ENCODE data around the gene MAN1B1. TPM values are rescaled to one million over a fixed set of nuclear protein-coding genes. Genes with fewer than 3 reads are reported as not detected.
A peak's percentile ranks its signal among the peaks of the same experiment; 100 is the strongest.

The MAN1B1 gene
- total RNA-seq, 1 donor from 2014 or later = 59.8 TPM

DNA sequence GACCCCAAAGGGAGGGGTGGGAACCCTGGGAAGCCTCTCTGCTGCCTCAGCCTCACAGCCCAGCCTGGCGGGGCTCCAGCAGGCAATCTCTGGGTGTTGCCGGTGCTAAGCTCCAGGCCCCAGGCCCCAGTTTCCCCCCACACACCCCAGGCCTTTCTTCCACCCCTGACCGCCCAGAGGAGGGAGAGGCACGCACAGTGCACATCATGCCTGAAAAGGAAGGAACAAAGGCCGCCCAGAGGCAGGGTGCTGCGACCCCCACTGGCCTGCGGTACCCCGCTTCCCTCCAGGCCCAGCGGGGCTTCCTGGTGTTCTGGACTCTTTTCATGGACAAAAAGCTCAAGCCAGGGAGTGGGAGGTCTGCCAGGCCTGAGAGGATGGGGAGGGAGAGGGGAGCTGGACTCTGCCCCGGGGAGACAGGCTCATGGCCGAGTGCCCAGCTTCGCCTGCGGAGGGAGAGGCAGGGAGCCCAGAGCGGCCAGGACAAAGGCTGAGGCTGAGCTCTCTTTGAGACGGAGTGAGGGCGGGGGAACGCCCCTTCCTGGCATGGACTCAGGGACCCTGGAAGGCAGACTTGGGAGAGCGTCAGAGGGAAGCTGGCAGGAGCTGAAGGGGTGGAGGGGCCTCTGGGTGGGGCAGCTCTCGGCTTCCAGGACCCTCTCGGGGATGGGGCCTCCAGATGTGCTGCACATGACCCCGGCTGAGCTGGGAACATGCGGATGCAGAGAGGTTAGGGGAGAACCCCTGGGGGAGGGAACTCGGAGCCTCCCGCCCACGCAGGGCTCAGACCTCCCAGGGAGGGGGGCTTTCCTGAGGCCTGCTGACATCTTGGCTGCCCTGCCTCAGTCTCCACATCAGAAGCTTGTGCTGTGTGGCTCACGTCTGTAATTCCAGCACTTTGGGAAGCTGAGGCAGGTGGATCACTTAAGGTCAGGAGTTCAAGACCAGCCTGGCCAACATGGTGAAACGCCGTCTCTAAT lies 31.1 kb upstream of the MAN1B1 start:
- Mint-ChIP-seq H3K4me1 (ENCODE audit: low read depth, unreplicated experiment) (peaks cover 2% of the 10 kb centered on the region), H3K9me3 (ENCODE audit: unreplicated experiment) (peaks cover 4% of the 10 kb centered on the region), H3K4me3 (ENCODE audit: unreplicated experiment) (no peak overlapping the region), H3K36me3 (ENCODE audit: unreplicated experiment) (no peaks in the 10 kb centered on the region), H3K27me3 (ENCODE audit: unreplicated experiment) (peaks cover 13% of the 10 kb centered on the region), H3K27ac (ENCODE audit: unreplicated experiment) (no peak overlapping the region)
- TF ChIP-seq CTCF (IDR thresholded peaks at IDR 0.05; ENCODE audit: partially characterized antibody, unreplicated experiment) = no peak
- DNase-seq = no peak

GRCh38 chr9:137056739-137057415 lies 29.9 kb upstream of the MAN1B1 start:
- TF ChIP-seq CTCF (IDR thresholded peaks at IDR 0.05; ENCODE audit: partially characterized antibody, unreplicated experiment) = no peak
- Mint-ChIP-seq H3K4me1 (ENCODE audit: low read depth, unreplicated experiment) (peaks cover 2% of the 10 kb centered on the region), H3K4me3 (ENCODE audit: unreplicated experiment) (no peak overlapping the region), H3K9me3 (ENCODE audit: unreplicated experiment) (peaks cover 4% of the 10 kb centered on the region), H3K27ac (ENCODE audit: unreplicated experiment) (no peak overlapping the region), H3K36me3 (ENCODE audit: unreplicated experiment) (no peaks in the 10 kb centered on the region), H3K27me3 (ENCODE audit: unreplicated experiment) (peaks cover 12% of the 10 kb centered on the region)
- no peak for DNase-seq

GRCh38 chr9:137057545-137057944 lies 29.2 kb upstream of the MAN1B1 start:
- Mint-ChIP-seq H3K4me1 (ENCODE audit: low read depth, unreplicated experiment) (peaks cover 2% of the 10 kb centered on the region), H3K27me3 (ENCODE audit: unreplicated experiment) (peaks cover 10% of the 10 kb centered on the region), H3K4me3 (ENCODE audit: unreplicated experiment) (no peak overlapping the region), H3K36me3 (ENCODE audit: unreplicated experiment) (no peaks in the 10 kb centered on the region), H3K9me3 (ENCODE audit: unreplicated experiment) (peaks cover 8% of the 10 kb centered on the region), H3K27ac (ENCODE audit: unreplicated experiment) (peak overlapping the region; percentile 38)
- DNase-seq = no peak
- no peak for TF ChIP-seq CTCF (IDR thresholded peaks at IDR 0.05; ENCODE audit: partially characterized antibody, unreplicated experiment)

DNA sequence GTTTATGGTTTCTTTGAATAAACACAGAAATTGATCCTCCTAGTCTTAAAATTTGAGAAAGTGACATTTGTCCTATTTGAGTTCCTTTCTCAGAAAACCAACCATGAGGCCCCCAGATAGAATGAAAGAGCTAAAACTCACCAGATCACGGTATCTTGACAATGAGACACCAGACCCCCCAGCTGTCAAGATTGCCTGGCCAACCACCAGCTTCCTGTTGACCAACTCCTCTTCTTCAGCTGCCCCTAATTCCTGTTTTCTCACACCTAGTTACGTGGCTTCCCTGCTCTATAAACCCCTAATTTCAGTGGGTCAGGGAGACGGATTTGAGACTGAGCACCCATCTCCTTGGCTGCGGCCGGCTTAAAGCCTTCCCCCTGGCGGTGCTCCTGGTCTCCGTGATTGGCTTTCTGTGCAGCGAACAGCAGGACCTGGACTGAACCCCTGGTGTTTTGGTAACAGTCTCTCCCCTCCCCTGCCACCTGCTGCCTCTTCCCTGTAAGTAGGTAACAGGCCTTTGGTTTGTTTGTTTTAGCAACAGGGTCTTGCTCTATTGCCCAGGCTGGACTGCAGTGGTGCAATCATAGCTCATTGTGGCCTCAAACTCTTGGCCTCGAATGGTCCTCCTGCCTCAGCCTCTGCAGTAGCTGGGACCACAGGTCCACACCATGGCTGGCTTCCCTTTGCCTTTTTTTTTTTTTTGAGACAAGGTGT lies 28.1 kb upstream of the MAN1B1 start:
- H3K4me1 Mint-ChIP-seq (ENCODE audit: low read depth, unreplicated experiment) = peaks cover 2% of the 10 kb centered on the region
- H3K36me3 Mint-ChIP-seq (ENCODE audit: unreplicated experiment) = no peaks in the 10 kb centered on the region
- no peak overlapping the region for H3K4me3 Mint-ChIP-seq (ENCODE audit: unreplicated experiment)
- no peak for DNase-seq
- H3K27ac Mint-ChIP-seq (ENCODE audit: unreplicated experiment) = no peak overlapping the region
- TF ChIP-seq CTCF (IDR thresholded peaks at IDR 0.05; ENCODE audit: partially characterized antibody, unreplicated experiment) = no peak
- H3K27me3 Mint-ChIP-seq (ENCODE audit: unreplicated experiment) = peaks cover 10% of the 10 kb centered on the region
- H3K9me3 Mint-ChIP-seq (ENCODE audit: unreplicated experiment) = peaks cover 8% of the 10 kb centered on the region
